Dedifferentiated amniotic fluid mesenchymal stem cell (primary cell): Measurements from ENCODE around the gene IPO4.
"Not testable (repeated sequence)": the region's sequence is repeated elsewhere in the genome, so short reads cannot be mapped to it uniquely, and the experiment has no call there.

Experiments used
- DNase-seq: peaks from one replicate; pipeline ENCODE4 v3.0.0-alpha.2; 2016; ENCODE audit errors: extremely low spot score

Gene IPO4, protein sequence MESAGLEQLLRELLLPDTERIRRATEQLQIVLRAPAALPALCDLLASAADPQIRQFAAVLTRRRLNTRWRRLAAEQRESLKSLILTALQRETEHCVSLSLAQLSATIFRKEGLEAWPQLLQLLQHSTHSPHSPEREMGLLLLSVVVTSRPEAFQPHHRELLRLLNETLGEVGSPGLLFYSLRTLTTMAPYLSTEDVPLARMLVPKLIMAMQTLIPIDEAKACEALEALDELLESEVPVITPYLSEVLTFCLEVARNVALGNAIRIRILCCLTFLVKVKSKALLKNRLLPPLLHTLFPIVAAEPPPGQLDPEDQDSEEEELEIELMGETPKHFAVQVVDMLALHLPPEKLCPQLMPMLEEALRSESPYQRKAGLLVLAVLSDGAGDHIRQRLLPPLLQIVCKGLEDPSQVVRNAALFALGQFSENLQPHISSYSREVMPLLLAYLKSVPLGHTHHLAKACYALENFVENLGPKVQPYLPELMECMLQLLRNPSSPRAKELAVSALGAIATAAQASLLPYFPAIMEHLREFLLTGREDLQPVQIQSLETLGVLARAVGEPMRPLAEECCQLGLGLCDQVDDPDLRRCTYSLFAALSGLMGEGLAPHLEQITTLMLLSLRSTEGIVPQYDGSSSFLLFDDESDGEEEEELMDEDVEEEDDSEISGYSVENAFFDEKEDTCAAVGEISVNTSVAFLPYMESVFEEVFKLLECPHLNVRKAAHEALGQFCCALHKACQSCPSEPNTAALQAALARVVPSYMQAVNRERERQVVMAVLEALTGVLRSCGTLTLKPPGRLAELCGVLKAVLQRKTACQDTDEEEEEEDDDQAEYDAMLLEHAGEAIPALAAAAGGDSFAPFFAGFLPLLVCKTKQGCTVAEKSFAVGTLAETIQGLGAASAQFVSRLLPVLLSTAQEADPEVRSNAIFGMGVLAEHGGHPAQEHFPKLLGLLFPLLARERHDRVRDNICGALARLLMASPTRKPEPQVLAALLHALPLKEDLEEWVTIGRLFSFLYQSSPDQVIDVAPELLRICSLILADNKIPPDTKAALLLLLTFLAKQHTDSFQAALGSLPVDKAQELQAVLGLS

DNA sequence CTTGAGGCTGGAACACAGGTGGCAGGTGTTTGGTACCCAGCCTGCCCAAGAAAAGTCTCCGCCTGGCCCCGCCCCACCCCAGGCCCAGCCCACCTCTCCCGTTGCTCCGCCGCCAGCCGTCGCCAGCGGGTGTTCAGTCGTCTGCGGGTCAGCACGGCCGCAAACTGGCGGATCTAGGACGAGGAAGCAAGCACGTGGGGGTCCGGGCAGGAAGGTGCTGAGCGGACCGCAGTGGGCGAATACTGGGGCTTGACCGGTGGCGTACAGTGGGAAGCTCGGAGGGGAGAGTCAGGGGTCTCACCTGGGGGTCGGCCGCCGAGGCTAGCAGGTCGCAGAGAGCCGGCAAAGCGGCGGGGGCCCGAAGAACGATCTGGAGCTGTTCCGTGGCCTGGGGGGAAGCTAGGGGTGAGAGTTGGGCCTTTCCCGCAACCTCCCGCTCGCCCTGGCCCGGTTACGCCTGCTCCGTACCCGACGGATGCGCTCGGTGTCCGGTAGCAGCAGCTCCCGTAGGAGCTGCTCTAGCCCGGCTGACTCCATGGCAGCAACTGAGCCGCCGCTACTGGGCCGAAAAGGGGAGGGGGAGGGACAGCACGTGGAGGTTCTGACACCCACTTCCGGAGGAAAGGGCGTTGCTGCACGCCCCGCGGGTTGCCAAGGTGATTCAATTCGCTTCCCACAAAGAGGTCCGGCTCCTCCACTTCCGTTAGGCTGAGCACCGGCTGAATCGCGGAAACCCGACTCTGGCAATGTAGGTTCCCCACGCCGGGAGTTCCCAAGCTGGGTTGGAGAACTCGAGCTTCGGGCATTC, at the start of gene IPO4:
TSS of gene IPO4 (minus strand) at position 566 of the 808 bp plus-strand sequence. CDS start at position 537, 29 bp downstream.
- DNase-seq, result peak; percentile 99

DNA sequence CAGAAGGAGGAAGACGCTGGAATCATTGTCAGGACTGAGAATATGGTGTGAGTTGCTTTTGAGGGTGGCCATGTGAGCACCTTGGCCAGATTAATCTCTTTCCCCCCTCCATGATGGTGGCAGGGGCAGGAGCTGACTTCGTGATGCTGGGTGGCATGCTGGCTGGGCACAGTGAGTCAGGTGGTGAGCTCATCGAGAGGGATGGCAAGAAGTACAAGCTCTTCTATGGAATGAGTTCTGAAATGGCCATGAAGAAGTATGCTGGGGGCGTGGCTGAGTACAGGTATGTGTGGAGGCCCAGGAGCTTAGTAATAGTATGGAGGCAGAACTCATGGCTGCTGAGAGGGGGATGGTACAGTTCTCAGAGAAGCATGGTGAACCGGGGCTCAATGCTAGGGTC, 49.5 kb upstream of the IPO4 start:
- no peak for DNase-seq

DNA sequence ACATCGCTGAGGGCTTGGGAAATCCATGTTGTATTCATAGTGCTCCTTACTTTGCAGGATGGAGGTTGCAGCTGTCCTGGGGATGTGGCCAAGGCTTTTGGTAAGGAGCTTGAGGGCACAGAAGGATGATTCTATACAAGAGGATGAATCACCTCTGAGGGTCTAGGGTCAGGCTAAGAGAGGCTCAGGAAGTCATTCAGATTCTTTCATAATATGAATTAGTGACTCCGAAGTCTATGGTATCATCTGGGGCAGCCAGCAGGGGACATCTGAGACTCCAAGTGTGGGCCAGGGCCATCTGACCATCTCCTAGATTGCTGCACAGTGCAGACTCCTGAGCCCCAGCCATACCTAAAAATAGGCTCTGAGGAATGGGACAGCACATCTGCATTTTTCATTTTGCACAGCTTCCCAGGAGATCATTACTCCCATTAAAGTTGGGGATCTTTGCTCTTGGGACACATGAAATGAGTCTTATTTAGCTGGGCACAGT, 48.9 kb upstream of the IPO4 start:
- no peak for DNase-seq

DNA sequence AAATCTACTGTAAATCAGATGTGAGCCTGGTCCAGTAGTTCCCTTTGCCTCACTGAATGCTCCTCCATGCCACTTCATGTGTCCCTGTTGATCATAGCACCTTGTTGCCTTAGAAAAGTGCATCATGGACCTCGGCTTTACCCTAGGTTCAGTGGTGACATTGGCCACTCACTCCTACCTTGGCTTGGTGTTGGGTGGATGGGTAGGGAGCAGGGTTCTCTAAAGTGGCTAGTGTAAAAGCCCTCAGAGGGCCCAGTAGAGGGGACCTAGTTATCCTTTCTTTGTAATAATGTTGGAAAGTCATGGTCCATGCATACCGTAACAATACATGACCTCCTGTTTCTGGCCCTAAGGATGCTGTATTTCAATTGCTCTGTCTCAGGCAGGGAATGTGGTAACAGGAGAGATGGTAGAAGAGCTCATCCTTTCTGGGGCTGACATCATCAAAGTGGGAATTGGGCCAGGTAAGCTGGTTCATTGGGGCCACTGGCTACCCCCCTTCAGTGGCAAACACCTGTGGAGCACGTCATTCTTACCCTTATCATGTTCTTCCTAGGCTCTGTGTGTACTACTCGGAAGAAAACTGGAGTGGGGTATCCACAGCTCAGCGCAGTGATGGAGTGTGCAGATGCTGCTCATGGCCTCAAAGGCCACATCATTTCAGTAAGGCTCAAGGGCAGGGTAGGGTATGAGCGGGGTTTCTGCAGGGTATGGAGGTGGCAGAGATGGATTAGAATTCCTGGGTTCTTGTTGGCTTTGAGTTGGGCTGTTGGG, 48.3 kb upstream of the IPO4 start:
- no peak for DNase-seq

DNA sequence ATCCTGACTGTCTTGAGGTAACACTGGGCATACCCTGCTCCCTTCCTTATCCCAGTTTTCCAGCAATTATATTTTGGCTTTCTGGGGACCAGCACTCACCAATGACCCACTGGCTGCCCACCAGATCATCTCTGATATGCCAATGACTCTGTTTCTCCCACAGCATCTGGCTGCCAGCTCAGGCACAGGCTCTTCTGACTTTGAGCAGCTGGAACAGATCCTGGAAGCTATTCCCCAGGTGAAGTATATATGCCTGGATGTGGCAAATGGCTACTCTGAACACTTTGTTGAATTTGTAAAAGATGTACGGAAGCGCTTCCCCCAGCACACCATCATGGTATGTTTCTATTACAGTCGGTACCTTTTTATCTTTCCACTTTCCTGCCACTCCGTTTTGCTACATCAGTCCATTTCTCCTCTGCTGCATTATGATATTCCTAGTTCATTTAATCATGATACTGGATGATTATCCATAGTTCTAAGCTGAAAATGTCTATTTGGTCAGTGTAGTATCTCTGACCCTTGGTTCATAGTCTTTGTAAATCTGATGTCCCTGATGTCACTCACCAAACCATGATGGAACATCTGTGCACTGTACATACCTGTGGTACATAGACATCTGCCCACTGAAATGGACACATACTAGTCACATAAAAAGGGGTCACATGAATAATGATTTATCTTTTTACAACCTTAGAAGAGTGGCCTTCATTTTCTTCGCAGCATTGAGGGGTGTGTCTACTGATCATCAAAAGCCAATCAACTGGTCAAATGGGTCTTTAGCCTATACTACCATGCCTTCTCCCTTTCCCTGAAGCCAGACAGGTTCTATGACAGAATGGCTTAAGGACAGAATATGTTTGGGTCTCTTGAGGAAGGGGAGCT, 47.4 kb upstream of the IPO4 start:
- no peak for DNase-seq

DNA sequence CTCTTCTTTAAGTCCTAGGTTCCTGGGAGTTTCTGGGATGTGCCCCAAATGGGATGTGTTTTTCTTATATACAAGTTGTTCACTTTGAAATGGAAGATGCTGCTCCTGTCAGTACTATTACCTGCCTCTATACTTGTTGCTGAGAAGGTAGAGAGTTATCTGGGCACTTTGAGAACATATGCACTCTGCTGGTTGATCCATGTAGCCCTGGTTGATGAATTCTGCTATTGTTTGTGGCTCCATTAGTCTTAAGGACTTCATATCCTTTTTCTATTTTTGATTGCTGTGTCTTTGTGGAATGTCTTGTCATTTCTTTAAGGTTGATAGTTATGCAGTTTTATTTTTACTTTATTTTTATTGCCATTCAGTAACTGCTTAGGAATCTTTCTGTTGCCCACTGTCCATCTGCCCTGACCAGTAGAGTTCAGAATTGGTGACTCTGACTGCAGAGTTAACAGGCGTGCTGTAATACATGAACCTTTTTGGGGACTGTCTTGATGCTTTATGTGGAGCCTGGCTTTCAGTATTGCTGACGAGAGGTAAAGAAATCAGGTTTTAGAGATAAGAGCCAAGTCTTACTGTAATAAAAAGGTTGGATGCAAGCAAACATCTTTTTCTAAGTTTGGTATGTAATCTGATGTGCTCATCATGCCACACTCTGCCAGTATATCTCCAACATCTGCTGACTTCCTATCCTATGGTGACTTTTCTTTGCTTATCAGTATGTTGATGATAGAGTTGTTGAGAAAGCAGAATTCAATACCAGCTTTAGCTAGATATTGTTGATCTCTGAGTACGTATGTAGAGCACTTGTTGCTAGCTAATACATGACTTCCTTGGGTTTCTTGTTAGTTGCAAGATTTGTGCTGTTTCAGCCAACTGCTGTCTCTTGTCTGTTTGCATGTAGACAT, 45.7 kb upstream of the IPO4 start:
- DNase-seq, result no peak

DNA sequence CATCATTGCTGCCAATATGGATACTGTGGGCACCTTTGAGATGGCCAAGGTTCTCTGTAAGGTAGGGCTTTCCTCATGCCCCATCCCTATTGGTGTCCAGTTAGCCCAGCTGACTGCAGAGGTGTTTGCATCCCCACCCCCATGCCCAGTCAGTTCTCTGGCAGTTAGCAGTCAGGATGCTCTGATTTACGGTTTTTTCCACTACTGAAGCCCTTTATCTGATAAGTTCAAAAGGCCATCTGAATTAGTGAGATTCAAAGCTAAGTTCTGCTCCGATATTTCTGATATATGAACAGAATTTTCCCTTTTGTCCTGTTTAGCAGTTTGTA, 44.9 kb upstream of the IPO4 start:
- DNase-seq, result no peak

DNA sequence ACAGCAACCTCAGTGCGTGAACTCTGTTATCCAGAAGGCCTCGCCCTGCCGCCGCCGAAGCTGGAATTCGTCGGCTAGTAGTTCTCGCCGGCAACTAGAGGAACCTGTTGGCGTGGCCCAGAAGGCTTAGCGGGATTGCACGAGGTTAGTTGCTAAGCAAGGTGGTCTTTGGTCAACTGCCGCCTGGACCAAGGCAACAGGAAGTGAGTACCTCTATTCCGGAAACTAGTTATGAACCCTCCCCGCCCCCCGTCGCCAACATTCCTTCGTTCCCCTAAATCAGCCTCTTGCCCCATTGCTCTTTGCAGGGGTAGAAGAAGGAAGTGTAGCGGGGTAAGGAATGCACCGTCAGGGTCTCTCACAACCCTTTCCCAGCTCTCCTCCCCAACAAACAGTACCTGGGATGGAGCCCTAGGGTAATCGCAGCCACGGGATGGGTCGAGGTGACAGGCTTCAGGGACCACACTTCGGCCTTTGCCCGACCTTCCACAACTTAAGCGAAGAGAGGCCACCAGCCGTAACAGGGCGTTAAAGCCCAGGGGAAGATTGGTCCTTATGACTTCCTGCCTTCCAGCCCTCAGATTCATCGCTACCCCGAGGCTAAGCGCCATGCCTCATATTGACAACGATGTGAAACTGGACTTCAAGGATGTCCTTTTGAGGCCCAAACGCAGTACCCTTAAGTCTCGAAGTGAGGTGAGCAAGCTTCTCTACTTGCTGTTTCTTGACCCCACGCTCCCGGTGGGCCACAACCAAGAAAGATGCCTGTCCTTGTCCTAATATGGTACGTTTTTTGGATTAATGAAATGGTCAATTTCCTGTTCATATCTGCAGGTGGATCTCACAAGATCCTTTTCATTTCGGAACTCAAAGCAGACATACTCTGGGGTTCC, 44.3 kb upstream of the IPO4 start, which contains the start of gene GMPR2:
TSS of gene GMPR2 (plus strand) at position 285 of the 893 bp plus-strand sequence. CDS start at position 610, 325 bp downstream.
- no peak for DNase-seq

DNA sequence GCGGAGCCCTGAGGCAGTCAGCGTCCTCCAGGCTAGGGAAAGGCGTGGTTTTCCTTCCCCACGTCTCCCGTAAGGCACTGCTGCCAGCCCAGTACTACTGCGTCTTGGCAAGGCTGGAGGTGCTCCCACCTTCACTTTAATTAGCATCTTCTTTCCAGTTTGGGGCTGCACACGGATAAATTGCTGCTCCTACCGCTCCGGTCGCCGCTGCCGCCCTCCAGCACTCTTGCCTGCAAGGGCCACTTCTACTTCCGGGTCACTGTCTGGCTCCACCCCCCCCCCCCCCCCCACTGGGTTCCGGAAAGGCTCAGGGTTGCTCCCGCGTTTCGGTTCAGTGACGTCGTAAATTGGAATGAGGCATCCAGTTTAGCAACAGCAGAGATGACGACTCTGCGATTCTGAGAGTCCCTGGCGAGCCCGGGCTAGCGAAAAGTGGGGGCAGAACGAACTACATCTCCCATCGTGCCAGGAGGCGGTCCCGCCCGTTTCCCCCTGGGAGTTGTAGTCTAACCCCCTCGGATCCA, 43.6 kb upstream of the IPO4 start, which contains the start of gene NEDD8:
TSS of gene NEDD8 (minus strand) at position 247 of the 524 bp plus-strand sequence. CDS start at position 147, 100 bp downstream.
- DNase-seq, result peak; percentile 84

DNA sequence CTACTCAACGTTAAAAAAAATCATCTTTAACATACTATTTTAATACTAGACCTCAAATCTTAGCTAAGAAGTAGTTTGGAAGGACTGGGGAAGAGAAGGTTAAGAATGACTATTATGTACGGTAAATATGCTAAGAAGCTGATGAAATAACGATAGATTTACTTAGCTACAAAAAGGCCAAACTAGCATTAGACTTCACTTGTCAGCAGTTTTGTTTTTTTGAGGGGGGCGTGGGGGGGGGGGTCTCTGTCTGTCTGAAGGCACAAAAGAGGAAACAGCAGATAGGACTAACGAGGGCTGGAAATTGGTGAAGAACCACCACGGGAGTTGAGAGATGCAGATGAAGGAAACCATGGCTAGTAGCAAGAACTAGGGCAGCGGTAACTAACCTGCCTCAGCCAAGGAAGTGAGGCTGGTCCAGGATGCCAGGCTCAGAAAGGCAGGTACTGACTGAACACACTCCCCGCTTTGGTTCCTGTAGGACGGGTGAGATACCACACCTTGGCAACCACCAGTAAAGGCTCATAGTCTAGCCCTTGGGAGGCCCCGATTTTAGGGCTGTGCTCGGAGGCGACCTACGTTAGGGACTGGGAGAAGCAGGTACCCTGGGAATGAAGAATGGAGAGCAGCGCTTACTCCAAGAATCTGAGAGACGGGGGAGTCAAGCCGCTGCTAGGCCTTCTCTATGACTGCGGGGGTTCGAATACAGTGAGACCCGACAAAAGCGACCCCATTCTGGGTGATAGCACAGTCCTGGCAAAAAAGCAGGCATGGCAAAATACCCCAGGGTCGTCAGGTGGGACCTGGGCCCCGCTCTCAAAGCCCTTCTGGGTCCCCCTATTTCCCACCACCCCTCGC, 42.9 kb upstream of the IPO4 start:
- DNase-seq, result no peak

DNA sequence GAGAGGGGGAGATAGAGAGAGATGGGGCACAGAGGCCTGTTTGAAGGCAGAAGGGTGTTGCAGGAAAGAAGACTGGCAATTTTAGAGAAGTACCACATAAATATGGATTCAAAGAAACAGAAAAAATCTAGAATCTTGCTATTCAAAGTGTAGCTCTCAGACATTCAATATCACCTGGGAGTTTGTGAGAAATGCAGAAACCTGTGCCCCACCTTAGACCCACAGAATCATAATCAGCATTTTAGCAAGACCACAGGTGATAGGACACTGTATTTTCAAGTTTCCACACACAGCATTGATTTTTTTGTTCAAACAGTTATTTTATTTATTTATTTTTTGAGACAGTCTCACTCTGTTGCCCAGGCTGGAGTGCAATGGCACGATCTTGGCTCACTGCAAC, 40.3 kb upstream of the IPO4 start:
- no peak for DNase-seq

DNA sequence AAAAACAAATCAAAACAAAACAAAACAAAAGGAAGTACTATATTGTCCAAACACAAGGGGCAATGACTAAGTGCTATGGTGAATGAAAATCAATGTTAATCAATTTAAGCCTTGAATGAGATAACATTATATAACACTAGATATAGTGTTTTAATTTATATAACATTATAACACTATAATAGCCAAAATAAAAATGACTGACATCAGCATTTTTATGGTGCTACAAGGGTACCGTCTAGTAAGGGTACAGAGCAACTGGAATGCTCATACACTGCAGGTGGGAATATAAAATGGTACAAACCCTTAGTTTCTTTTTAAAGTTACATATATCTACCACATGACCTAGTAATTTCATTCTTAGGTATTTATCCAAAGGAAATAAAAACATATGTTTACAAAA, 37.9 kb upstream of the IPO4 start:
- DNase-seq, result no peak

DNA sequence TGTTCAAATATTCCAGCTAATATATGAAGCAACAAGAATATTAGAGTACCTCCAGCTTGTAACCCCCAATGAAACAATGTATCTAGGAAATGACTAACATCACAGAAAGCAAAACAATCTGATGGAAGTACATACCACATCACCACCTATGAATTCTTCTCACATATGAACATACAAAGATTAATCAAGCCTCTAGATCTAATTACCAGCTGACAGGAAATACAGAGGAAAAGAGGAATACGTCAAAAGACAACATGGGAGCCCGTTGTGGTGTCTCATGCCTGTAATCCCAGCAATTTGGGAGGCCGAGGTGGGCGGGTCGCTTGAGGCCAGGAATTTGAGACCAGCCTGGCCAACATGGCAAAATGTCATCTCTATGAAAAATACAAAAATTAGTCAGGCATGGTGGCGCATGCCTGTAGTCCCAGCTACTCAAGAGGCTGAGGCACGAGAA, 36.0 kb upstream of the IPO4 start:
- no peak for DNase-seq

DNA sequence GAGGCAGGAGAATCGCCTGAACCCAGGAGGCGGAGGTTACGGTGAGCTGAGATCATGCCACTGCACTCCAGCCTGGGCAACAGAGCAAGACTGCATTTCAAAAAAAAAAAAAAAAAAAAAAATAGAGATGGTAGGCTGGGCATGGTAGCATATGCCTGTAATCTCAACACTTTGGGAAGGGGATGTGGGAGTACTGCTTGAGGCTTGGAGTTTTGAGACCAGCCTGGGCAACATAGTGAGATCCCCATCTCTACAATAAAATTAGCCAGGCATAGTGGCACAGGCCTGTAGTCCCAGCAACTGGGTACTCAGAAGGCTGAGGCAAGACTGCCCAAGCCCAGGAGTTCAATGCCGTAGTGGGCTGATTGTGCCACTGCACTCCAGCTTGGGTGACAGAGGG, 34.4 kb upstream of the IPO4 start:
- DNase-seq, result not testable (repeated sequence)

DNA sequence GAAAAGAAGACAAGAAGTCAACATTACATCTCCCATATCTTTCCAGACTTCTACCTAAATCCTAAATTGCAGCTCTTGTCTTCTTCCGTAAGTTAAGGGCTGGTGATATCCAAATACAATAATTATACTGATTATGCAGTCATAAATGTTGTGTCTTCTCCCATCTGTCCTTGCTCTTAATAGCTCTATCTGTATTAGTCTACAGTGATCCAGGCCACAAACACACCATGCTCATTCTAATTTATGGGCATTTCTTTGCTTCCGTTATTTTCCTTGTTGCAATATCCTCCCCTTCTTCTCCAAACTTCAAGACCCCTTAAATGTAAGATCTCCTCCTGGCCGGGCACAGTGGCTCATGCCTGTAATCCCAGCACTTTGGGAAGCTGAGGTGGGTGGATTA, 30.9 kb upstream of the IPO4 start:
- DNase-seq, result no peak

DNA sequence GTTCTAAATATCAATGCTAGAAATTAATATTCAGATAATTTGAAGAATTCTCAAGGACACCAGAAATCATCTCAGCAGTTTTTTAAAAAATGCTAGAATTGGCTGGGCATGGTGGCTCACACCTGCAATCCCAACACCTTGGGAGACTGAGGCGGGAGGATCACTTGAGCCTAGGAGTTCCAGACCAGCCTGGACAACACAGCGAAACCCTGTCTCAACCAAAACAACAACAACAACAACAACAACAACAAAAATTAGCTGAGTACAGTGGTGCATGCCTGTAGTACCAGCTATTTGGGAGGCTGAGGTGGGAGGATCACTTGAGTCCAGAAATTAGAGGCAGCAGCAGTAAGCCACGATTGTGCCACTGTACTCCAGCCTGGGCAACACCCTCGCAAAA, 30.5 kb upstream of the IPO4 start:
- no peak for DNase-seq
